Measurements from ENCODE around the gene CEP128.
A peak's percentile ranks its signal among the peaks of the same experiment; 100 is the strongest.

CEP128 gene

GRCh38 chr14:80586131-80586530 is 355.4 kb downstream of the CEP128 start:
- H4K8ac ChIP-seq (ENCODE audit: low read depth, low read length) = no peak overlapping the region
- no peak overlapping the region for H3K4me2 ChIP-seq (ENCODE audit: low read length)
- H4K12ac ChIP-seq (ENCODE audit: low read depth, low read length) = no peak overlapping the region
- H3K4me3 ChIP-seq (ENCODE audit: low read depth, low read length) = no peak overlapping the region
- no peak overlapping the region for H2BK120ac ChIP-seq (ENCODE audit: insufficient read depth, low read length, poor library complexity)
- H3K14ac ChIP-seq (ENCODE audit: low read length) = no peak overlapping the region
- peaks cover 1% of the 10 kb centered on the region for H3K79me1 ChIP-seq (ENCODE audit: low read length)
- no peak overlapping the region for H3K9ac ChIP-seq (ENCODE audit: low read length)
- H2AFZ ChIP-seq (ENCODE audit: insufficient read depth, low read length, poor library complexity) = no peak overlapping the region
- no peak overlapping the region for H3K18ac ChIP-seq (ENCODE audit: low read length)
- H3K79me2 ChIP-seq (ENCODE audit: control insufficient read depth, insufficient read depth, low read length, poor library complexity) = no peaks in the 10 kb centered on the region
- no peak overlapping the region for H2BK5ac ChIP-seq (ENCODE audit: low read depth, low read length, poor library complexity)
- no peaks in the 10 kb centered on the region for H3K27me3 ChIP-seq (ENCODE audit: insufficient read depth, low read length)
- WGBS (ENCODE audit: extremely low coverage, insufficient coverage, insufficient read length) = no CpG with 5 or more reads among the region's 1 CpG
- H3K4me1 ChIP-seq (ENCODE audit: control insufficient read depth in 1 of 2, insufficient read depth in 2 of 2, low read length in 2 of 2) = no peaks in the 10 kb centered on the region
- no peak overlapping the region for H4K91ac ChIP-seq (ENCODE audit: low read depth, low read length)
- H3K9me3 ChIP-seq (ENCODE audit: insufficient read depth, low read depth, low read length) = no peaks in the 10 kb centered on the region
- no peaks in the 10 kb centered on the region for H3K36me3 ChIP-seq (ENCODE audit: control insufficient read depth in 1 of 2, insufficient read depth in 2 of 2, low read length in 2 of 2)
- no peak overlapping the region for H3K23ac ChIP-seq (ENCODE audit: low read length)
- no peak overlapping the region for H3K27ac ChIP-seq (ENCODE audit: low read depth, low read length)
- no peak for DNase-seq
- H3K4ac ChIP-seq (ENCODE audit: low read depth, low read length) = no peak overlapping the region
- no peak overlapping the region for H2AK5ac ChIP-seq (ENCODE audit: low read length)
- no peak overlapping the region for H2BK12ac ChIP-seq (ENCODE audit: low read length)

GRCh38 chr14:80585506-80585835 is 356.1 kb downstream of the CEP128 start:
- H3K4me3 ChIP-seq (ENCODE audit: low read depth, low read length) = no peak overlapping the region

GRCh38 chr14:80584744-80585505 is 356.6 kb downstream of the CEP128 start:
- H3K79me2 ChIP-seq (ENCODE audit: control insufficient read depth, insufficient read depth, low read length, poor library complexity) = no peaks in the 10 kb centered on the region
- no peak overlapping the region for H2AK5ac ChIP-seq (ENCODE audit: low read length)
- H3K14ac ChIP-seq (ENCODE audit: low read length) = no peak overlapping the region
- DNase-seq = peak in 1 of 2 donors; percentile 37
- no peaks in the 10 kb centered on the region for H3K36me3 ChIP-seq (ENCODE audit: control insufficient read depth in 1 of 2, insufficient read depth in 2 of 2, low read length in 2 of 2)
- no peak overlapping the region for H2BK120ac ChIP-seq (ENCODE audit: insufficient read depth, low read length, poor library complexity)
- H4K91ac ChIP-seq (ENCODE audit: low read depth, low read length) = no peak overlapping the region
- no peak overlapping the region for H3K4me2 ChIP-seq (ENCODE audit: low read length)
- peaks cover 1% of the 10 kb centered on the region for H3K79me1 ChIP-seq (ENCODE audit: low read length)
- no peak overlapping the region for H3K4me3 ChIP-seq (ENCODE audit: low read depth, low read length)
- no peaks in the 10 kb centered on the region for H3K27me3 ChIP-seq (ENCODE audit: insufficient read depth, low read length)
- no peak overlapping the region for H3K9ac ChIP-seq (ENCODE audit: low read length)
- no peak overlapping the region for H3K23ac ChIP-seq (ENCODE audit: low read length)
- no peaks in the 10 kb centered on the region for H3K9me3 ChIP-seq (ENCODE audit: insufficient read depth, low read depth, low read length)
- H4K12ac ChIP-seq (ENCODE audit: low read depth, low read length) = no peak overlapping the region
- no peak overlapping the region for H2BK12ac ChIP-seq (ENCODE audit: low read length)
- no peak overlapping the region for H4K8ac ChIP-seq (ENCODE audit: low read depth, low read length)
- WGBS (ENCODE audit: extremely low coverage, insufficient coverage, insufficient read length) = no CpG with 5 or more reads among the region's 2 CpGs
- H3K27ac ChIP-seq (ENCODE audit: low read depth, low read length) = no peak overlapping the region
- H2BK5ac ChIP-seq (ENCODE audit: low read depth, low read length, poor library complexity) = no peak overlapping the region
- H2AFZ ChIP-seq (ENCODE audit: insufficient read depth, low read length, poor library complexity) = no peak overlapping the region
- H3K18ac ChIP-seq (ENCODE audit: low read length) = no peak overlapping the region
- no peak overlapping the region for H3K4ac ChIP-seq (ENCODE audit: low read depth, low read length)
- H3K4me1 ChIP-seq (ENCODE audit: control insufficient read depth in 1 of 2, insufficient read depth in 2 of 2, low read length in 2 of 2) = no peaks in the 10 kb centered on the region

More at GRCh38 chr14:80585506-80585835, 356.1 kb downstream of the CEP128 start:
- Histone ChIP-seq H3K36me3 (ENCODE audit: control insufficient read depth in 1 of 2, insufficient read depth in 2 of 2, low read length in 2 of 2) (no peaks in the 10 kb centered on the region), H3K4me2 (ENCODE audit: low read length) (no peak overlapping the region), H3K27me3 (ENCODE audit: insufficient read depth, low read length) (no peaks in the 10 kb centered on the region), H3K23ac (ENCODE audit: low read length) (no peak overlapping the region), H3K4ac (ENCODE audit: low read depth, low read length) (no peak overlapping the region), H4K12ac (ENCODE audit: low read depth, low read length) (no peak overlapping the region), H4K8ac (ENCODE audit: low read depth, low read length) (no peak overlapping the region), H2AFZ (ENCODE audit: insufficient read depth, low read length, poor library complexity) (no peak overlapping the region), H2BK12ac (ENCODE audit: low read length) (no peak overlapping the region), H3K14ac (ENCODE audit: low read length) (no peak overlapping the region), H3K79me2 (ENCODE audit: control insufficient read depth, insufficient read depth, low read length, poor library complexity) (no peaks in the 10 kb centered on the region), H2BK120ac (ENCODE audit: insufficient read depth, low read length, poor library complexity) (no peak overlapping the region), H3K9ac (ENCODE audit: low read length) (no peak overlapping the region), H3K4me1 (ENCODE audit: control insufficient read depth in 1 of 2, insufficient read depth in 2 of 2, low read length in 2 of 2) (no peaks in the 10 kb centered on the region), H3K27ac (ENCODE audit: low read depth, low read length) (no peak overlapping the region), H2AK5ac (ENCODE audit: low read length) (no peak overlapping the region), H3K9me3 (ENCODE audit: insufficient read depth, low read depth, low read length) (no peaks in the 10 kb centered on the region), H4K91ac (ENCODE audit: low read depth, low read length) (no peak overlapping the region), H3K18ac (ENCODE audit: low read length) (no peak overlapping the region), H2BK5ac (ENCODE audit: low read depth, low read length, poor library complexity) (no peak overlapping the region), H3K79me1 (ENCODE audit: low read length) (peaks cover 1% of the 10 kb centered on the region)
- no CpG with 5 or more reads among the region's 1 CpG for WGBS (ENCODE audit: extremely low coverage, insufficient coverage, insufficient read length)
- DNase-seq = no peak

GRCh38 chr14:80577599-80577998 is 363.9 kb downstream of the CEP128 start:
- DNase-seq = no peak
- Histone ChIP-seq H3K27me3 (ENCODE audit: insufficient read depth, low read length) (no peaks in the 10 kb centered on the region), H2BK5ac (ENCODE audit: low read depth, low read length, poor library complexity) (no peak overlapping the region), H2AFZ (ENCODE audit: insufficient read depth, low read length, poor library complexity) (no peak overlapping the region), H3K14ac (ENCODE audit: low read length) (no peak overlapping the region), H4K91ac (ENCODE audit: low read depth, low read length) (no peak overlapping the region), H3K4me2 (ENCODE audit: low read length) (no peak overlapping the region), H3K27ac (ENCODE audit: low read depth, low read length) (no peak overlapping the region), H2AK5ac (ENCODE audit: low read length) (no peak overlapping the region), H3K79me1 (ENCODE audit: low read length) (no peaks in the 10 kb centered on the region), H3K4ac (ENCODE audit: low read depth, low read length) (no peak overlapping the region), H2BK120ac (ENCODE audit: insufficient read depth, low read length, poor library complexity) (no peak overlapping the region), H3K9ac (ENCODE audit: low read length) (no peak overlapping the region), H3K4me3 (ENCODE audit: low read depth, low read length) (no peak overlapping the region), H2BK12ac (ENCODE audit: low read length) (no peak overlapping the region), H3K79me2 (ENCODE audit: control insufficient read depth, insufficient read depth, low read length, poor library complexity) (no peaks in the 10 kb centered on the region), H4K8ac (ENCODE audit: low read depth, low read length) (no peak overlapping the region), H3K9me3 (ENCODE audit: insufficient read depth, low read depth, low read length) (no peaks in the 10 kb centered on the region), H3K18ac (ENCODE audit: low read length) (no peak overlapping the region), H3K4me1 (ENCODE audit: control insufficient read depth in 1 of 2, insufficient read depth in 2 of 2, low read length in 2 of 2) (no peaks in the 10 kb centered on the region), H3K36me3 (ENCODE audit: control insufficient read depth in 1 of 2, insufficient read depth in 2 of 2, low read length in 2 of 2) (no peaks in the 10 kb centered on the region), H4K12ac (ENCODE audit: low read depth, low read length) (no peak overlapping the region), H3K23ac (ENCODE audit: low read length) (no peak overlapping the region)
- no CpG with 5 or more reads among the region's 4 CpGs for WGBS (ENCODE audit: extremely low coverage, insufficient coverage, insufficient read length)
